Right lobe of liver (tissue), 4 donors: Measurements from ENCODE around the gene MAVS.

Experiments
- CTCF ChIP-seq, 4 donors: fragments of 200-600 bp in 3 of 4; fragments of 450-650 bp in 1 of 4; IDR thresholded peaks; one replicate each; pipeline versions ENCODE4 v1.5.1 to v1.8.0; 2016 to 2022; ENCODE audit warnings: antibody characterized with exemption in 4 of 4, mild to moderate bottlenecking in 2 of 4
- POLR2A ChIP-seq: fragments of 450-650 bp; IDR thresholded peaks from one replicate; pipeline ENCODE4 v1.6.1; 2017; ENCODE audit warnings: antibody characterized with exemption, mild to moderate bottlenecking
- donor health status: DM: no; HTN: no; CAD: no.
- donor health status: DM: no; HTN: no; CAD: no.
- donor health status: DM: no; HTN: yes; CAD: no.

DNA sequence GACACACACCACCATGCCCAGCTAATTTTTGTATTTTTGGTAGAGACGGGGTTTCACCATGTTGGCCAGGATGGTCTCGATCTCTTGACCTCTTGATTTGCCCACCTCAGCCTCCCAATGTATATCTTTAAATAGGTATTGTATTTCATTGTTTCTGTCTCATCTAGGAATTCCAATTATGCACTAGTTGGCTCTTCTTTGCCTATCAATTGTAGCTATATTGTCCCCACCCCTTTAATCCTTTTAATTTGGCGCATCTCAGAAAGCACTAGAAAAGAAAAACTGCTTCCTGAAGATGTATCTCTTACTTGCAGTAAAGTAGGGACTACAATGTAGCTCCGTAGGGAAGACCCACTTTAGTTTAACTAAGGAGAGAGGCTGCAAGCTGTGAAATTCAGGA lies 10.5 kb upstream of the MAVS start:
- no peak for TF ChIP-seq POLR2A
- TF ChIP-seq CTCF (IDR thresholded peaks at IDR 0.05) = no peak
